Measurements from ENCODE around the gene SFMBT1. TPM values are rescaled to one million over a fixed set of nuclear protein-coding genes. Genes with fewer than 3 reads are reported as not detected.
A peak's percentile ranks its signal among the peaks of the same experiment; 100 is the strongest.

The SFMBT1 gene
- total RNA-seq, 1 experiment from 2014 or later = 17.7 TPM

- DNase-seq (ENCODE audit: low read depth) = no peak
Measured at GRCh38 chr3:52998771-52999513, 46.9 kb downstream of the SFMBT1 start.

- DNase-seq (ENCODE audit: low read depth) = no peak
Measured at GRCh38 chr3:52990637-52991036, 55.2 kb downstream of the SFMBT1 start.

- peak; percentile 6 for DNase-seq (ENCODE audit: low read depth)
Measured at GRCh38 chr3:52986938-52987337, 58.9 kb downstream of the SFMBT1 start.

GRCh38 chr3:52986049-52986448 lies 59.8 kb downstream of the SFMBT1 start:
- DNase-seq (ENCODE audit: low read depth) = peak; percentile 3

- DNase-seq (ENCODE audit: low read depth) = no peak
Measured at GRCh38 chr3:52983828-52984227, 62.0 kb downstream of the SFMBT1 start.

GRCh38 chr3:52983336-52983807 lies 62.5 kb downstream of the SFMBT1 start:
- no peak for DNase-seq (ENCODE audit: low read depth)

- no peak for DNase-seq (ENCODE audit: low read depth)
Measured at GRCh38 chr3:52982839-52983238, 63.0 kb downstream of the SFMBT1 start.

- no peak for DNase-seq (ENCODE audit: low read depth)
Measured at GRCh38 chr3:52979190-52979983, 66.5 kb downstream of the SFMBT1 start.

GRCh38 chr3:52978109-52978754 lies 67.6 kb downstream of the SFMBT1 start:
- no peak for DNase-seq (ENCODE audit: low read depth)

- peak; percentile 25 for DNase-seq (ENCODE audit: low read depth)
Measured at GRCh38 chr3:52973806-52974205, 72.1 kb downstream of the SFMBT1 start.

GRCh38 chr3:52971895-52972294 lies 74.0 kb downstream of the SFMBT1 start:
- no peak for DNase-seq (ENCODE audit: low read depth)

- no peak for DNase-seq (ENCODE audit: low read depth)
Measured at GRCh38 chr3:52967398-52967797, 78.5 kb downstream of the SFMBT1 start.

- no peak for DNase-seq (ENCODE audit: low read depth)
Measured at GRCh38 chr3:52962160-52962559, 83.7 kb downstream of the SFMBT1 start.

GRCh38 chr3:52959773-52960172 lies 86.1 kb downstream of the SFMBT1 start:
- no peak for DNase-seq (ENCODE audit: low read depth)

- DNase-seq (ENCODE audit: low read depth) = no peak
Measured at GRCh38 chr3:52939600-52939999, 106.3 kb downstream of the SFMBT1 start.

- peak; percentile 44 for DNase-seq (ENCODE audit: low read depth)
Measured at GRCh38 chr3:52934630-52935530, 111.0 kb downstream of the SFMBT1 start.

- no peak for DNase-seq (ENCODE audit: low read depth)
Measured at GRCh38 chr3:52931889-52932288, 114.0 kb downstream of the SFMBT1 start.

- DNase-seq (ENCODE audit: low read depth) = no peak
Measured at GRCh38 chr3:52931328-52931727, 114.5 kb downstream of the SFMBT1 start.

- no peak for DNase-seq (ENCODE audit: low read depth)
Measured at GRCh38 chr3:52930748-52931147, 115.1 kb downstream of the SFMBT1 start.

GRCh38 chr3:52926554-52926953 lies 119.3 kb downstream of the SFMBT1 start:
- DNase-seq (ENCODE audit: low read depth) = no peak
